B cell (primary cell): ENCODE measurements around the gene PIK3R1. TPM values are rescaled to one million over a fixed set of nuclear protein-coding genes. Genes with fewer than 3 reads are reported as not detected.

Experiments used
- ATAC-seq: fragments of 200-7000 bp; cut with Tn5 transposase; one replicate; pipeline ENCODE4 v1.10.0; 2021; ENCODE audit warnings: low read depth, mild to moderate bottlenecking, moderate number of reproducible peaks, moderate library complexity
- CTCF ChIA-PET: fragments of 350-600 bp; sonication (Branson Sonifier 250); formaldehyde crosslinking; loops from one replicate; lab custom pipeline; 2021; ENCODE audit warnings: antibody characterized with exemption, inconsistent platforms; lab: Charles Lee
- POLR2A ChIA-PET: fragments of 350-600 bp; sonication (Branson Sonifier 250); formaldehyde crosslinking; loops from one replicate; lab custom pipeline; 2021; ENCODE audit warnings: antibody characterized with exemption; lab: Charles Lee
- DNase-seq: peaks from one replicate; pipeline ENCODE4 v3.0.0; 2013
- H2AFZ ChIP-seq: 2 replicates; pipeline ENCODE4 v1.6.1; 2012; ENCODE audit warnings: mild to moderate bottlenecking, low read depth, low read length; ENCODE audit not compliant: insufficient read depth, poor library complexity, severe bottlenecking
- H3K27ac ChIP-seq, 2 donors: 1 replicate in 1 of 2; 2 replicates in 1 of 2; pipeline ENCODE4 v1.5.1; 2012 to 2013; ENCODE audit warnings: low read length in 2 of 2, mild to moderate bottlenecking in 2 of 2, moderate library complexity in 1 of 2
- H3K27me3 ChIP-seq, 4 experiments: fragments of 200-600 bp in 1 of 4; sonication (generic) in 1 of 4; replicated peaks in 1 of 4; 1 replicate in 2 of 4; 2 replicates in 2 of 4; pipeline versions ENCODE4 v1.6.1 to v1.7.0; 2013 to 2016; ENCODE audit warnings: low read length in 3 of 4, mild to moderate bottlenecking in 2 of 4, mixed read lengths in 1 of 4, moderate library complexity in 1 of 4; ENCODE audit not compliant: insufficient read depth in 4 of 4, control insufficient read depth in 3 of 4; ENCODE audit errors: control extremely low read depth in 1 of 4
- H3K36me3 ChIP-seq, 2 experiments: replicated peaks in 1 of 2; 1 replicate in 1 of 2; 2 replicates in 1 of 2; pipeline versions ENCODE4 v1.6.1 to v1.7.1; 2013; ENCODE audit warnings: low read length in 1 of 2; ENCODE audit not compliant: insufficient read depth in 2 of 2, control insufficient read depth in 1 of 2; ENCODE audit errors: control extremely low read depth in 1 of 2, extremely low read depth in 1 of 2
- H3K4me1 ChIP-seq, 2 donors: fragments of 200-600 bp in 1 of 2; sonication (generic) in 1 of 2; 1 replicate in 1 of 2; 2 replicates in 1 of 2; pipeline versions ENCODE4 v1.5.1 to v1.6.1; 2013 to 2017; ENCODE audit warnings: low read length in 2 of 2; ENCODE audit not compliant: control insufficient read depth in 2 of 2, insufficient read depth in 2 of 2
- H3K4me2 ChIP-seq: replicated peaks from 2 replicates; pipeline ENCODE3; 2012; ENCODE audit warnings: mild to moderate bottlenecking, low read depth, low read length; ENCODE audit not compliant: poor library complexity, severe bottlenecking
- H3K4me3 ChIP-seq, 5 experiments: fragments of 200-600 bp in 1 of 5; sonication (generic) in 1 of 5; 1 replicate in 3 of 5; 2 replicates in 2 of 5; pipeline versions ENCODE4 v1.5.1 to v1.7.0; 2011 to 2016; ENCODE audit warnings: low read length in 4 of 5, mild to moderate bottlenecking in 4 of 5, low read depth in 2 of 5, control low read depth in 1 of 5, moderate library complexity in 1 of 5; ENCODE audit not compliant: insufficient read depth in 1 of 5; ENCODE audit errors: control extremely low read depth in 1 of 5, extremely low read depth in 1 of 5
- H3K79me2 ChIP-seq: fragments of 200-600 bp; sonication (generic); one replicate; pipeline ENCODE4 v1.6.0; 2016; ENCODE audit warnings: low read length; ENCODE audit not compliant: control insufficient read depth, insufficient read depth
- H3K9ac ChIP-seq: fragments of 200-600 bp; sonication (generic); 2 replicates; pipeline ENCODE4 v1.6.1; 2017; ENCODE audit warnings: mild to moderate bottlenecking, low read length, moderate library complexity
- H3K9me3 ChIP-seq, 3 donors: one replicate each; pipeline versions ENCODE4 v1.6.1 to v1.7.1; 2013; ENCODE audit warnings: low read length in 2 of 3; ENCODE audit not compliant: control insufficient read depth in 2 of 3, insufficient read depth in 1 of 3; ENCODE audit errors: control extremely low read depth in 1 of 3
- H4K20me1 ChIP-seq: 2 replicates; pipeline ENCODE4 v1.6.0; 2012; ENCODE audit warnings: mild to moderate bottlenecking, low read length; ENCODE audit not compliant: insufficient read depth, control insufficient read depth, poor library complexity, severe bottlenecking
- H3K27ac Mint-ChIP-seq: one replicate; pipeline ENCODE4 v1.8.0; 2021; ENCODE audit warnings: mixed read lengths
- H3K27me3 Mint-ChIP-seq: one replicate; pipeline ENCODE4 v1.8.0; 2021; ENCODE audit warnings: mixed read lengths
- H3K4me1 Mint-ChIP-seq: one replicate; pipeline ENCODE4 v1.8.0; 2021; ENCODE audit warnings: mixed read lengths
- H3K4me3 Mint-ChIP-seq: one replicate; pipeline ENCODE4 v1.8.0; 2021; ENCODE audit warnings: mixed read lengths
- H3K9me3 Mint-ChIP-seq: one replicate; pipeline ENCODE4 v1.8.0; 2022; ENCODE audit warnings: mixed read lengths; ENCODE audit not compliant: insufficient read depth
- EZH2 ChIP-seq: IDR thresholded peaks from 2 replicates; pipeline ENCODE4 v1.6.1; 2012; ENCODE audit warnings: borderline replicate concordance, low read depth, mild to moderate bottlenecking, moderate library complexity, low read length; ENCODE audit not compliant: insufficient read depth, poor library complexity, severe bottlenecking
- WGBS: methylation state at CpG from one replicate; pipeline ENCODE4 v1.1.5; 2013; ENCODE audit warnings: missing lambda C conversion rate; ENCODE audit not compliant: insufficient coverage; 5-methylcytosine and 5-hydroxymethylcytosine counted together
- intact Hi-C: fragments of 100-400 bp; cut with micrococcal nuclease; formaldehyde crosslinking; loops from one replicate; pipeline ENCODE4 v1.10.0; 2022
- polyA plus RNA-seq: library from polyadenylated mRNA; depleted of rRNA; stranded (reverse); fragments of >200 nt; gene quantifications from 2 replicates; pipeline ENCODE4 v1.2.3, GENCODE V29; 2012
- total RNA-seq, 2 donors: library from RNA; stranded (reverse); fragments of 120-200 nt in 1 of 2; gene quantifications; 1 replicate in 1 of 2; 2 replicates in 1 of 2; pipeline versions ENCODE4 v1.2.3 to v1.2.4, GENCODE V29; 2013 to 2022
- TF ChIP-seq, protein P1 (sequence below): fragments of 200-600 bp; IDR thresholded peaks from one replicate; pipeline ENCODE4 v1.8.0; 2022; ENCODE audit warnings: antibody characterized with exemption, mild to moderate bottlenecking

Gene PIK3R1
- total and polyA plus RNA-seq, 2 donors (not counting 1 experiment from before 2014, with no cell fraction given) = 5.6 to 63.8 TPM

DNA sequence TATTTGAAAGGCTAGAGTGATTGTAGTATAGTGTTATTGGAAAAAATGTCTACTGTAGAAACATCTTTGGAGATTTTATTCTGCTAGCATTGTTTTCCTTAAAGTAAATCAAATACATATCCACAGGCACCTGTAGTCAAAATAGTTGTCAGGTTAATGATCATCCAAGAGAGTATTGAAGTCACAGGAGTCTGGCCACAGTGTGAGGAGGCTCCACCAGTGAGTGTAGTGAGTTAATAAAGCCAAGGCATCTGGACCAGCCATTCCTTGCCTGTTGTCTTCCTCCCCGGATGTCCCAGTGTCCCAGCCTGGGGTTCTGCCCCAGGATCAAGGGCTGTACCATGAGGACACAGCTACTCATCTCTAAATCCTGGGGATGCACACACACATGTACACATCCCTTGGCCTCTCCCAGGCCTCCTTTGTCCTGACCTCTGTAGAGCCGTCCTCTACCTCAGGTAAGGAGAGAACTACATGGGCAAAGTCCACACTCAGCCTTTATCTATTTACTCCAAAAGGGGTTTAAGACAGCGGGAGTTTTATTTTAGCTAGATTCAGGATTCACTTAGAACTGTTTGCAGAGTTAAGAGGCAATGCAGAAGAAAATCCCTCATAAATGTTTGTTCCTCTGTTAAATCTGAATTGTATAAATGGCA lies 3.7 kb downstream of the PIK3R1 start:
- H3K4me1 ChIP-seq = peaks cover 34 to 37% of the 10 kb centered on the region in 2 donors
- intact Hi-C loops = loop anchor here (5.0 to 10.0 kb wide), 8 partner anchors 33 to 1664 kb away; partner anchors contain the start of genes CCNB1 and CD180
- Mint-ChIP-seq H3K9me3 (peaks cover 2% of the 10 kb centered on the region), H3K4me1 (peaks cover 67% of the 10 kb centered on the region), H3K27ac (no peak overlapping the region), H3K4me3 (peak overlapping the region; percentile 5), H3K27me3 (no peaks in the 10 kb centered on the region)
- H4K20me1 ChIP-seq = peaks cover 62% of the 10 kb centered on the region
- H3K79me2 ChIP-seq = peaks cover 83% of the 10 kb centered on the region
- ChIA-PET POLR2A (no interaction called here), CTCF (interaction anchor here (0.7 to 1.7 kb wide), 2 partner anchors 52 to 68 kb away, joined by 3 to 4 read pairs; no protein-coding TSS in a partner anchor)
- no peak overlapping the region for H2AFZ ChIP-seq
- peaks cover 0 to 11% (median 10%) of the 10 kb centered on the region in 3 donors for H3K9me3 ChIP-seq
- no peaks in the 10 kb centered on the region for H3K27me3 ChIP-seq
- H3K36me3 ChIP-seq = peaks cover 0 to 6% of the 10 kb centered on the region in 2 experiments
- peak overlapping the region; percentile 32 for H3K4me2 ChIP-seq
- 92% methylated on average over 1 of the region's 3 CpGs for WGBS
- H3K27ac ChIP-seq = no peak overlapping the region
- ATAC-seq (no peak), DNase-seq (no peak)
- H3K4me3 ChIP-seq = no peak overlapping the region
- no peak for TF ChIP-seq EZH2
- TF ChIP-seq, protein P1, sequence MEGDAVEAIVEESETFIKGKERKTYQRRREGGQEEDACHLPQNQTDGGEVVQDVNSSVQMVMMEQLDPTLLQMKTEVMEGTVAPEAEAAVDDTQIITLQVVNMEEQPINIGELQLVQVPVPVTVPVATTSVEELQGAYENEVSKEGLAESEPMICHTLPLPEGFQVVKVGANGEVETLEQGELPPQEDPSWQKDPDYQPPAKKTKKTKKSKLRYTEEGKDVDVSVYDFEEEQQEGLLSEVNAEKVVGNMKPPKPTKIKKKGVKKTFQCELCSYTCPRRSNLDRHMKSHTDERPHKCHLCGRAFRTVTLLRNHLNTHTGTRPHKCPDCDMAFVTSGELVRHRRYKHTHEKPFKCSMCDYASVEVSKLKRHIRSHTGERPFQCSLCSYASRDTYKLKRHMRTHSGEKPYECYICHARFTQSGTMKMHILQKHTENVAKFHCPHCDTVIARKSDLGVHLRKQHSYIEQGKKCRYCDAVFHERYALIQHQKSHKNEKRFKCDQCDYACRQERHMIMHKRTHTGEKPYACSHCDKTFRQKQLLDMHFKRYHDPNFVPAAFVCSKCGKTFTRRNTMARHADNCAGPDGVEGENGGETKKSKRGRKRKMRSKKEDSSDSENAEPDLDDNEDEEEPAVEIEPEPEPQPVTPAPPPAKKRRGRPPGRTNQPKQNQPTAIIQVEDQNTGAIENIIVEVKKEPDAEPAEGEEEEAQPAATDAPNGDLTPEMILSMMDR = no peak
- no peak overlapping the region for H3K9ac ChIP-seq

DNA sequence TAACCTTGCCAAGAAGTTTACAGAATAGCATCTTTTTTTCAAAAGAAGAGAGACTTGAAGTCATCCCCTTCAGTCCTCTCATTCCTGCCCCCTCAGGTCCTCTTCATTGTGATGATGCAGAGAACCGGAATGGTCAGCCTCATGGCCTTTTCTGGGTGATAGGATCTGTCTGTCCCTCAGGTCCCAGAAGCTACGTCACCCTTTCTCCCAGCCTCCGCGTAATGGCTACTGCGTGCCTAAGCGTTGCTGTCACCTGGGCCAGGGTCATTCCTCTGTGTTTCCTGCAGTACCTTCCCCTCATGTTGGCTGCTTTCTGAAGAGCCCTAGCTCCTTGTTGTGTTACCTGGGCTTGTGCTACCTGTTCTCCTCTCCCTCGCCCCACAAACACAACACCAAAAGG lies 4.7 kb downstream of the PIK3R1 start:
- H3K4me3 ChIP-seq = no peak overlapping the region
- no peak for DNase-seq
- ChIA-PET CTCF (interaction anchor here (1.7 kb wide), 1 partner anchor 67 kb away, joined by 4 read pairs; no protein-coding TSS in a partner anchor), POLR2A (no interaction called here)
- H3K27me3 ChIP-seq = no peaks in the 10 kb centered on the region
- H3K27ac Mint-ChIP-seq = no peak overlapping the region
- H3K9me3 ChIP-seq = peaks cover 0 to 11% (median 10%) of the 10 kb centered on the region in 3 donors
- peaks cover 93% of the 10 kb centered on the region for H3K79me2 ChIP-seq
- no peak for ATAC-seq
- intact Hi-C loops = no loop called here
- H3K9me3 Mint-ChIP-seq = peaks cover 2% of the 10 kb centered on the region
- no peak overlapping the region for H3K4me3 Mint-ChIP-seq
- no peak overlapping the region for H3K9ac ChIP-seq
- no peak overlapping the region for H2AFZ ChIP-seq
- TF ChIP-seq, protein P1 = no peak
- no peak for TF ChIP-seq EZH2
- H4K20me1 ChIP-seq = peaks cover 69% of the 10 kb centered on the region
- H3K4me1 ChIP-seq = peaks cover 36% of the 10 kb centered on the region in 2 donors
- H3K4me1 Mint-ChIP-seq = peaks cover 72% of the 10 kb centered on the region
- 97% methylated on average over 5 of the region's 7 CpGs for WGBS
- H3K4me2 ChIP-seq = no peak overlapping the region
- no peak overlapping the region for H3K27ac ChIP-seq
- peaks cover 0 to 7% of the 10 kb centered on the region in 2 experiments for H3K36me3 ChIP-seq
- no peaks in the 10 kb centered on the region for H3K27me3 Mint-ChIP-seq
